Effector memory CD8-positive, alpha-beta T cell (primary cell): ENCODE results near the gene IL23R.

Source experiments
- ATAC-seq: fragments of 150-1000 bp; cut with Tn5 transposase; replicated peaks from 2 replicates; pipeline ENCODE4 v1.10.0; 2021; ENCODE audit warnings: mild to moderate bottlenecking, moderate library complexity
- DNase-seq, 3 experiments: peaks; one replicate each; pipeline ENCODE4 v3.0.0; 2021
- H3K27ac Mint-ChIP-seq, 2 donors: one replicate each; pipeline ENCODE4 v1.8.0; 2022; ENCODE audit warnings: mild to moderate bottlenecking in 2 of 2, mixed read lengths in 2 of 2, moderate library complexity in 2 of 2
- H3K27me3 Mint-ChIP-seq, 2 donors: one replicate each; pipeline ENCODE4 v1.8.0; 2022; ENCODE audit warnings: mixed read lengths in 2 of 2
- H3K36me3 Mint-ChIP-seq: one replicate; pipeline ENCODE4 v1.8.0; 2022; ENCODE audit warnings: mild to moderate bottlenecking, moderate library complexity, mixed read lengths; ENCODE audit not compliant: insufficient read depth
- H3K4me1 Mint-ChIP-seq, 2 donors: one replicate each; pipeline ENCODE4 v1.8.0; 2022; ENCODE audit warnings: low read depth in 2 of 2, mixed read lengths in 2 of 2
- H3K4me3 Mint-ChIP-seq, 2 donors: one replicate each; pipeline ENCODE4 v1.8.0; 2022; ENCODE audit warnings: mild to moderate bottlenecking in 2 of 2, mixed read lengths in 2 of 2, moderate library complexity in 2 of 2
- H3K9me3 Mint-ChIP-seq, 2 donors: one replicate each; pipeline ENCODE4 v1.8.0; 2022; ENCODE audit warnings: mixed read lengths in 2 of 2

The IL23R gene

GRCh38 chr1:67165468-67166041 is 699 bp upstream of the IL23R start:
- Mint-ChIP-seq H3K4me3 (peak overlapping the region in 1 of 2 donors; percentile 82), H3K36me3 (peaks cover 37% of the 10 kb centered on the region), H3K9me3 (no peaks in the 10 kb centered on the region), H3K27me3 (peaks cover 8 to 12% of the 10 kb centered on the region in 2 donors), H3K27ac (peak overlapping the region in 1 of 2 donors; percentile 93), H3K4me1 (peaks cover 14 to 16% of the 10 kb centered on the region in 2 donors)
- no peak for DNase-seq
- no peak for ATAC-seq

- Mint-ChIP-seq H3K4me3 (peak overlapping the region in 1 of 2 donors; percentile 82), H3K27me3 (peaks cover 8 to 10% of the 10 kb centered on the region in 2 donors), H3K27ac (peak overlapping the region in 1 of 2 donors; percentile 85), H3K4me1 (peaks cover 22 to 31% of the 10 kb centered on the region in 2 donors), H3K36me3 (peaks cover 50% of the 10 kb centered on the region), H3K9me3 (no peaks in the 10 kb centered on the region)
- DNase-seq (no peak), ATAC-seq (no peak)
These were observed 3.2 kb downstream of the IL23R start for GRCh38 chr1:67169496-67169895.

GRCh38 chr1:67169932-67170331 is 3.7 kb downstream of the IL23R start:
- Mint-ChIP-seq H3K4me3 (peak overlapping the region in 1 of 2 donors; percentile 75), H3K4me1 (peaks cover 25 to 30% of the 10 kb centered on the region in 2 donors), H3K27ac (no peak overlapping the region), H3K36me3 (peaks cover 50% of the 10 kb centered on the region), H3K9me3 (no peaks in the 10 kb centered on the region), H3K27me3 (peaks cover 6 to 8% of the 10 kb centered on the region in 2 donors)
- ATAC-seq (no peak), DNase-seq (no peak)

- peak overlapping the region; percentile 66 to 75 for H3K4me3 Mint-ChIP-seq
- H3K4me1 Mint-ChIP-seq = peaks cover 22 to 34% of the 10 kb centered on the region in 2 donors
- DNase-seq = peak; percentile 9 to 44 (median 42)
- ATAC-seq = peak; percentile 63
- H3K36me3 Mint-ChIP-seq = peaks cover 49% of the 10 kb centered on the region
- peak overlapping the region; percentile 64 to 92 for H3K27ac Mint-ChIP-seq
- peaks cover 0 to 2% of the 10 kb centered on the region in 2 donors for H3K27me3 Mint-ChIP-seq
- H3K9me3 Mint-ChIP-seq = no peaks in the 10 kb centered on the region
These were observed 4.7 kb downstream of the IL23R start for GRCh38 chr1:67170751-67171573.

GRCh38 chr1:67171574-67171955 is 5.3 kb downstream of the IL23R start:
- Mint-ChIP-seq H3K4me3 (peak overlapping the region; percentile 66 to 75), H3K27me3 (peaks cover 0 to 5% of the 10 kb centered on the region in 2 donors), H3K27ac (peak overlapping the region; percentile 64 to 92), H3K4me1 (peaks cover 22 to 34% of the 10 kb centered on the region in 2 donors), H3K36me3 (peaks cover 45% of the 10 kb centered on the region), H3K9me3 (no peaks in the 10 kb centered on the region)
- ATAC-seq (no peak), DNase-seq (no peak)

GRCh38 chr1:67171978-67172377 is 5.7 kb downstream of the IL23R start:
- peaks cover 0 to 5% of the 10 kb centered on the region in 2 donors for H3K27me3 Mint-ChIP-seq
- peaks cover 22 to 34% of the 10 kb centered on the region in 2 donors for H3K4me1 Mint-ChIP-seq
- H3K36me3 Mint-ChIP-seq = peaks cover 44% of the 10 kb centered on the region
- DNase-seq (peak in 1 of 3 experiments; percentile 4), ATAC-seq (peak; percentile 43)
- no peaks in the 10 kb centered on the region for H3K9me3 Mint-ChIP-seq
- H3K4me3 Mint-ChIP-seq = peak overlapping the region; percentile 66 to 75
- peak overlapping the region; percentile 64 to 92 for H3K27ac Mint-ChIP-seq

- Mint-ChIP-seq H3K27me3 (peaks cover 0 to 5% of the 10 kb centered on the region in 2 donors), H3K27ac (no peak overlapping the region), H3K4me1 (peaks cover 22 to 36% of the 10 kb centered on the region in 2 donors), H3K36me3 (peaks cover 26% of the 10 kb centered on the region), H3K4me3 (no peak overlapping the region), H3K9me3 (no peaks in the 10 kb centered on the region)
- ATAC-seq (no peak), DNase-seq (no peak)
These were observed 7.7 kb downstream of the IL23R start for GRCh38 chr1:67173988-67174387.

- peaks cover 0 to 11% of the 10 kb centered on the region in 2 donors for H3K27me3 Mint-ChIP-seq
- DNase-seq (no peak), ATAC-seq (no peak)
- peaks cover 20% of the 10 kb centered on the region for H3K36me3 Mint-ChIP-seq
- no peaks in the 10 kb centered on the region for H3K9me3 Mint-ChIP-seq
- H3K4me1 Mint-ChIP-seq = peaks cover 22 to 42% of the 10 kb centered on the region in 2 donors
- H3K27ac Mint-ChIP-seq = no peak overlapping the region
- peak overlapping the region in 1 of 2 donors; percentile 7 for H3K4me3 Mint-ChIP-seq
These were observed 8.5 kb downstream of the IL23R start for GRCh38 chr1:67174716-67175284.

- Mint-ChIP-seq H3K27me3 (peaks cover 0 to 15% of the 10 kb centered on the region in 2 donors), H3K9me3 (no peaks in the 10 kb centered on the region), H3K36me3 (peaks cover 15% of the 10 kb centered on the region), H3K27ac (no peak overlapping the region), H3K4me1 (peaks cover 19 to 43% of the 10 kb centered on the region in 2 donors), H3K4me3 (peak overlapping the region in 1 of 2 donors; percentile 7)
- DNase-seq (no peak), ATAC-seq (no peak)
These were observed 9.4 kb downstream of the IL23R start for GRCh38 chr1:67175530-67176087.

GRCh38 chr1:67184838-67185421 is 18.7 kb downstream of the IL23R start:
- DNase-seq = no peak
- Mint-ChIP-seq H3K4me1 (peaks cover 0 to 5% of the 10 kb centered on the region in 2 donors), H3K27me3 (peaks cover 0 to 13% of the 10 kb centered on the region in 2 donors), H3K36me3 (peaks cover 13% of the 10 kb centered on the region), H3K9me3 (no peaks in the 10 kb centered on the region), H3K4me3 (no peak overlapping the region), H3K27ac (no peak overlapping the region)
- ATAC-seq = no peak

- Mint-ChIP-seq H3K4me3 (no peak overlapping the region), H3K27ac (no peak overlapping the region), H3K27me3 (no peaks in the 10 kb centered on the region), H3K9me3 (no peaks in the 10 kb centered on the region), H3K36me3 (peaks cover 13% of the 10 kb centered on the region), H3K4me1 (no peaks in the 10 kb centered on the region)
- ATAC-seq = no peak
- no peak for DNase-seq
These were observed 21.9 kb downstream of the IL23R start for GRCh38 chr1:67188137-67188536.

- peaks cover 7 to 9% of the 10 kb centered on the region in 2 donors for H3K4me1 Mint-ChIP-seq
- no peak for ATAC-seq
- H3K4me3 Mint-ChIP-seq = peak overlapping the region in 1 of 2 donors; percentile 7
These were observed 23.7 kb downstream of the IL23R start for GRCh38 chr1:67189953-67190352.

GRCh38 chr1:67190410-67190809 is 24.2 kb downstream of the IL23R start:
- no peak overlapping the region for H3K27ac Mint-ChIP-seq
- H3K4me3 Mint-ChIP-seq = peak overlapping the region in 1 of 2 donors; percentile 7

More at GRCh38 chr1:67189953-67190352, 23.7 kb downstream of the IL23R start:
- no peak for DNase-seq
- Mint-ChIP-seq H3K36me3 (peaks cover 11% of the 10 kb centered on the region), H3K27me3 (no peaks in the 10 kb centered on the region), H3K27ac (no peak overlapping the region), H3K9me3 (no peaks in the 10 kb centered on the region)

More at GRCh38 chr1:67190410-67190809, 24.2 kb downstream of the IL23R start:
- ATAC-seq = no peak
- Mint-ChIP-seq H3K27me3 (no peaks in the 10 kb centered on the region), H3K36me3 (peaks cover 11% of the 10 kb centered on the region), H3K9me3 (no peaks in the 10 kb centered on the region), H3K4me1 (peaks cover 7 to 9% of the 10 kb centered on the region in 2 donors)
- no peak for DNase-seq
